OCI-LY7 (cell line): Measurements from ENCODE around the gene SNAI3. TPM values are rescaled to one million over a fixed set of nuclear protein-coding genes. Genes with fewer than 3 reads are reported as not detected.

Experiments used
- BruUV-seq: library from RNA; stranded (reverse); fragments of 400-500 nt; replicated peaks from 2 replicates; lab custom pipeline; 2021; lab: Mats Ljungman, UMichigan
- CTCF ChIA-PET: fragments of 300-600 bp; sonication (Branson Sonifier 250); formaldehyde crosslinking; loops from one replicate; lab custom pipeline; 2022; ENCODE audit warnings: antibody characterized with exemption; ENCODE audit not compliant: unreplicated experiment; lab: Charles Lee
- POLR2A ChIA-PET: fragments of 300-600 bp; sonication (Branson Sonifier 250); formaldehyde crosslinking; loops from one replicate; lab custom pipeline; 2022; ENCODE audit warnings: antibody characterized with exemption; lab: Charles Lee
- DNase-seq: peaks from one replicate; pipeline ENCODE4 v3.0.0-alpha.2; 2015; ENCODE audit warnings: low spot score
- H2AFZ ChIP-seq: fragments of 200-600 bp; sonication (generic), shearing (Covaris generic); 2 replicates; pipeline ENCODE4 v1.6.1; 2014; ENCODE audit warnings: mild to moderate bottlenecking, antibody characterized with exemption, low read length, moderate library complexity
- H3K27ac ChIP-seq: fragments of 200-600 bp; sonication (generic); 2 replicates; pipeline ENCODE4 v1.5.1; 2014; ENCODE audit warnings: mixed run types, low read depth, mild to moderate bottlenecking, moderate library complexity, low read length, inconsistent platforms; ENCODE audit not compliant: poor library complexity, severe bottlenecking
- H3K36me3 ChIP-seq: fragments of 200-600 bp; sonication (generic); 2 replicates; pipeline ENCODE4 v1.6.1; 2014; ENCODE audit warnings: mild to moderate bottlenecking, antibody characterized with exemption, low read length, moderate library complexity, mixed read lengths; ENCODE audit not compliant: insufficient read depth
- H3K4me1 ChIP-seq: fragments of 200-600 bp; sonication (generic); 2 replicates; pipeline ENCODE4 v1.5.1; 2014; ENCODE audit warnings: mild to moderate bottlenecking, low read length; ENCODE audit not compliant: insufficient read depth, poor library complexity, severe bottlenecking
- H3K4me2 ChIP-seq: fragments of 200-600 bp; sonication (generic); 2 replicates; pipeline ENCODE4 v1.6.1; 2014; ENCODE audit warnings: mild to moderate bottlenecking, low read length
- H3K4me3 ChIP-seq: fragments of 200-600 bp; sonication (generic); 2 replicates; pipeline ENCODE4 v1.5.1; 2014; ENCODE audit warnings: mild to moderate bottlenecking, low read depth, low read length; ENCODE audit not compliant: poor library complexity, severe bottlenecking
- H3K79me2 ChIP-seq: fragments of 200-600 bp; sonication (generic); 2 replicates; pipeline ENCODE4 v1.6.1; 2016; ENCODE audit warnings: low read depth, mild to moderate bottlenecking, low read length, moderate library complexity, mixed read lengths; ENCODE audit not compliant: insufficient read depth
- H3K9me2 ChIP-seq: fragments of 200-600 bp; sonication (generic); 2 replicates; pipeline ENCODE4 v1.6.1; 2016; ENCODE audit warnings: mild to moderate bottlenecking, low read length, mixed read lengths; ENCODE audit not compliant: insufficient read depth
- H3K9me3 ChIP-seq: fragments of 200-600 bp; sonication (generic); 2 replicates; pipeline ENCODE4 v1.6.1; 2014; ENCODE audit warnings: mild to moderate bottlenecking, mixed run types, low read length, mixed read lengths
- H4K20me1 ChIP-seq: fragments of 200-600 bp; sonication (generic); 2 replicates; pipeline ENCODE4 v1.6.1; 2014; ENCODE audit warnings: mild to moderate bottlenecking, antibody characterized with exemption, low read length, moderate library complexity, mixed read lengths; ENCODE audit not compliant: insufficient read depth
- CTCF ChIP-seq: fragments of 200-600 bp; sonication (generic); conservative IDR thresholded peaks from 2 replicates; pipeline ENCODE4 v1.5.1; 2014; ENCODE audit warnings: mild to moderate bottlenecking, antibody characterized with exemption, low read length, moderate library complexity, mixed read lengths
- EZH2phosphoT487 ChIP-seq: fragments of 200-600 bp; sonication (generic); IDR thresholded peaks from 2 replicates; pipeline ENCODE4 v1.6.1; 2018; ENCODE audit warnings: low read depth, borderline replicate concordance, mild to moderate bottlenecking, mixed run types, antibody characterized with exemption, low read length, moderate library complexity, mixed read lengths
- intact Hi-C: fragments of 100-400 bp; cut with micrococcal nuclease; formaldehyde crosslinking; loops from one replicate; pipeline ENCODE4 v1.10.0; 2022; ENCODE audit not compliant: unreplicated experiment
- total RNA-seq, 2 experiments: library from RNA; depleted of rRNA in 1 of 2; stranded (reverse); fragments of >200 nt in 1 of 2; shearing (Covaris generic) in 1 of 2; gene quantifications; 2 replicates each; pipeline ENCODE4 v1.2.3, GENCODE V29; 2014 to 2022

The SNAI3 gene
- total RNA-seq, 2 experiments from 2014 or later, result 3.1 to 3.3 TPM

- H3K4me2 ChIP-seq, result no peak overlapping the region
- peaks cover 21% of the 10 kb centered on the region for H3K4me1 ChIP-seq
- CTCF ChIA-PET, result no interaction called here
- H3K36me3 ChIP-seq, result peaks cover 78% of the 10 kb centered on the region
- BruUV-seq, result no TSS peak
- POLR2A ChIA-PET, result no interaction called here
- H3K9me2 ChIP-seq, result no peaks in the 10 kb centered on the region
- H4K20me1 ChIP-seq, result peaks cover 17% of the 10 kb centered on the region
- no peak for DNase-seq
- H3K4me3 ChIP-seq, result no peak overlapping the region
- H3K9me3 ChIP-seq, result no peaks in the 10 kb centered on the region
- TF ChIP-seq CTCF, result no peak
- no peak for TF ChIP-seq EZH2phosphoT487
- no peak overlapping the region for H2AFZ ChIP-seq
- H3K79me2 ChIP-seq, result peaks cover 31% of the 10 kb centered on the region
- no peak overlapping the region for H3K27ac ChIP-seq
- intact Hi-C loops, result no loop called here
Measured at GRCh38 chr16:88646345-88647034, 39.8 kb downstream of the SNAI3 start.

DNA sequence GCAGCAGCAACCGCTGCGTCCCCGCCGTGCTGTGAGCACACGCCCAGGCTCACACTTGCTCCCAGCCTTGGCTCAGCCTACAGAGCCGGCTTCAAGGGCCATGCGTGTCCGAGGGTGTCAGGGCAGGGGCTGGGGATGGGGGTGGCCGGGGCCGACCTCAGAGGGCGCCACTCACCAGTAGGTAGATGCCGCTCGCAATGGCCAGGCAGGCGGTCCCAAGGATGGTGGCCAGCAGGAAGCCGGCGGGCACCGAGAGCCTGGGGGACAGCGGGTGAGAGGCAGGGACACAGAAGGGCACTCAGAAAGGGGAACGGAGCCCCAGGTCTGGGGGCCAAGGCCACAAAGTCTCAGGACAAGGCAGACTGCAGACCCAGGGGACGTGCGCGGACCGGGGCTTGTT is 40.4 kb downstream of the SNAI3 start:
- Histone ChIP-seq H3K9me2 (no peaks in the 10 kb centered on the region), H3K4me1 (peaks cover 17% of the 10 kb centered on the region), H2AFZ (no peak overlapping the region), H4K20me1 (peaks cover 17% of the 10 kb centered on the region), H3K27ac (no peak overlapping the region), H3K79me2 (peaks cover 31% of the 10 kb centered on the region), H3K36me3 (peaks cover 78% of the 10 kb centered on the region), H3K9me3 (no peaks in the 10 kb centered on the region), H3K4me2 (no peak overlapping the region), H3K4me3 (no peak overlapping the region)
- BruUV-seq, result no TSS peak
- CTCF ChIA-PET, result no interaction called here
- DNase-seq, result no peak
- TF ChIP-seq EZH2phosphoT487, result no peak
- TF ChIP-seq CTCF, result no peak
- intact Hi-C loops, result no loop called here
- POLR2A ChIA-PET, result no interaction called here

GRCh38 chr16:88645455-88645854 is 40.9 kb downstream of the SNAI3 start:
- CTCF ChIA-PET, result no interaction called here
- H3K79me2 ChIP-seq, result peaks cover 27% of the 10 kb centered on the region
- H3K4me2 ChIP-seq, result no peak overlapping the region
- H3K4me3 ChIP-seq, result no peak overlapping the region
- H3K9me3 ChIP-seq, result no peaks in the 10 kb centered on the region
- H3K9me2 ChIP-seq, result no peaks in the 10 kb centered on the region
- no peak overlapping the region for H2AFZ ChIP-seq
- no peak for TF ChIP-seq CTCF
- POLR2A ChIA-PET, result no interaction called here
- no peak overlapping the region for H3K27ac ChIP-seq
- no peak for DNase-seq
- H4K20me1 ChIP-seq, result peaks cover 17% of the 10 kb centered on the region
- intact Hi-C loops, result no loop called here
- peaks cover 78% of the 10 kb centered on the region for H3K36me3 ChIP-seq
- no TSS peak for BruUV-seq
- peaks cover 17% of the 10 kb centered on the region for H3K4me1 ChIP-seq
